DOHH2 (cell line): ENCODE measurements around the gene PMPCA.

ENCODE experiments used
- H3F3A ChIP-seq: fragments of 200-600 bp; sonication (generic), shearing (Covaris generic); 2 replicates; pipeline ENCODE4 v1.6.0; 2016; ENCODE audit warnings: antibody characterized with exemption, mild to moderate bottlenecking; ENCODE audit not compliant: control insufficient read depth, insufficient read depth
- H3K27ac ChIP-seq: fragments of 200-600 bp; sonication (generic); 2 replicates; pipeline ENCODE4 v1.5.1; 2014; ENCODE audit warnings: low read depth, mild to moderate bottlenecking, low read length, moderate library complexity
- H3K27me3 ChIP-seq: fragments of 200-600 bp; sonication (generic); 2 replicates; pipeline ENCODE4 v1.6.1; 2014; ENCODE audit warnings: mild to moderate bottlenecking, low read length, mixed read lengths; ENCODE audit not compliant: control insufficient read depth
- H3K36me3 ChIP-seq: fragments of 200-600 bp; sonication (generic); 2 replicates; pipeline ENCODE4 v1.6.1; 2014; ENCODE audit warnings: mild to moderate bottlenecking, low read length, moderate library complexity, mixed read lengths; ENCODE audit not compliant: control insufficient read depth
- H3K4me1 ChIP-seq: fragments of 200-600 bp; sonication (generic); 2 replicates; pipeline ENCODE4 v1.6.1; 2014; ENCODE audit warnings: mild to moderate bottlenecking, low read length, mixed read lengths; ENCODE audit not compliant: control insufficient read depth
- H3K4me2 ChIP-seq: fragments of 200-600 bp; sonication (generic); 2 replicates; pipeline ENCODE4 v1.6.0; 2014; ENCODE audit warnings: mild to moderate bottlenecking, low read length, moderate library complexity
- H3K4me3 ChIP-seq: fragments of 200-600 bp; sonication (generic); 2 replicates; pipeline ENCODE4 v1.5.1; 2014; ENCODE audit warnings: mild to moderate bottlenecking, low read length, mixed read lengths
- H3K79me2 ChIP-seq: fragments of 200-600 bp; sonication (generic); 2 replicates; pipeline ENCODE4 v1.6.1; 2014; ENCODE audit warnings: mild to moderate bottlenecking, low read length, mixed read lengths; ENCODE audit not compliant: control insufficient read depth
- H3K9me2 ChIP-seq: fragments of 200-600 bp; sonication (generic); replicated peaks from 2 replicates; pipeline ENCODE4 v1.6.1; 2014; ENCODE audit warnings: mild to moderate bottlenecking, low read length, mixed read lengths; ENCODE audit not compliant: control insufficient read depth
- H3K9me3 ChIP-seq: fragments of 200-600 bp; sonication (generic); 2 replicates; pipeline ENCODE4 v1.6.1; 2014; ENCODE audit warnings: antibody characterized with exemption, low read length, mixed read lengths; ENCODE audit not compliant: control insufficient read depth, insufficient read depth
- H4K20me1 ChIP-seq: fragments of 200-600 bp; sonication (generic); 2 replicates; pipeline ENCODE4 v1.6.0; 2014; ENCODE audit warnings: low read depth, mild to moderate bottlenecking, antibody characterized with exemption, low read length, moderate library complexity; ENCODE audit not compliant: control insufficient read depth, insufficient read depth
- EZH2phosphoT487 ChIP-seq: fragments of 200-600 bp; sonication (generic); IDR thresholded peaks from 2 replicates; pipeline ENCODE4 v1.6.1; 2017; ENCODE audit warnings: borderline replicate concordance, mild to moderate bottlenecking, antibody characterized with exemption, low read length, moderate library complexity, mixed read lengths
- TF ChIP-seq, protein P1 (sequence below): fragments of 200-600 bp; sonication (generic); IDR thresholded peaks from one replicate; pipeline ENCODE4 v1.5.1; 2014; ENCODE audit warnings: antibody characterized with exemption, mild to moderate bottlenecking, low read depth, low read length; ENCODE audit not compliant: poor library complexity, severe bottlenecking

Gene PMPCA

DNA sequence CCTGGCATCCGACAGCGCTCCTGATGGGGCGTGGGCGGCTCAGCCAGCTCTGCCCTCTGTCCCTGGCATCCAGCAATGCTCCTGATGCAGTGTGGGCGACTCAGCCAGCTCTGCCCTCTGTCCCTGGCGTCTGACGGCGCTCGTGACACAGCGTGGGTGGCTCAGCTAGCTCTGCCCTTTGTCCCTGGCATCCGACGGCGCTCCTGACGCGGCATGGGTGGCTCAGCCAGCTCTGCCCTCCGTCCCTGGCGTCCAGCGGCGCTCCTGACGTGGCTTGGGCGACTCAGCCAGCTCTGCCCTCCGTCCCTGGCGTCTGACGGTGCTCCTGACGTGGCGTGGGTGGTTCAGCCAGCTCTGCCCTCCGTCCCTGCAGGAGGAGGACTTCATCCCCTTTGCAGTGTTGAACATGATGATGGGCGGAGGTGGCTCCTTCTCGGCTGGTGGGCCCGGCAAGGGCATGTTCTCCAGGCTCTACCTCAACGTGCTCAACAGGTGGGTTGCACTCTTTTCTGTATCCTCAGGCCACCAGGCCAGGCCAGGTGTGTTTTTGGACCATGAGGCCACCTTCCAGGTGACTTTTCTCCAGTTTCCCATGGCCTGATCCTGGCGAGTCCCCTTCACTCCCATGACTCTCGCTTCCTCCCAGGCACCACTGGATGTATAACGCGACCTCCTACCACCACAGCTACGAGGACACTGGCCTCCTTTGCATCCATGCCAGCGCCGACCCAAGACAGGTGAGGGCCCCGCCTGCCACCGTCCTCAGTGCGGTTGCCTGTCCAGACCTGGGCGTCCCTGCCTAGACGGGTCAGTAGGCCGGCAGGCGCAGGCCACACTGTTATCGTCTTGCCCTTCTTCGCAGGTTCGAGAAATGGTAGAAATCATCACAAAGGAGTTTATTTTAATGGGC lies 8.0 kb downstream of the PMPCA start:
- Histone ChIP-seq H3K36me3 (peaks cover 91% of the 10 kb centered on the region), H3F3A (no peaks in the 10 kb centered on the region), H3K4me2 (no peak overlapping the region), H3K27me3 (no peaks in the 10 kb centered on the region), H3K9me3 (no peaks in the 10 kb centered on the region), H3K9me2 (no peaks in the 10 kb centered on the region), H3K79me2 (peaks cover 11% of the 10 kb centered on the region), H3K27ac (no peak overlapping the region), H4K20me1 (no peaks in the 10 kb centered on the region), H3K4me1 (no peaks in the 10 kb centered on the region), H3K4me3 (no peak overlapping the region)
- no peak for TF ChIP-seq EZH2phosphoT487
- TF ChIP-seq, protein P1, sequence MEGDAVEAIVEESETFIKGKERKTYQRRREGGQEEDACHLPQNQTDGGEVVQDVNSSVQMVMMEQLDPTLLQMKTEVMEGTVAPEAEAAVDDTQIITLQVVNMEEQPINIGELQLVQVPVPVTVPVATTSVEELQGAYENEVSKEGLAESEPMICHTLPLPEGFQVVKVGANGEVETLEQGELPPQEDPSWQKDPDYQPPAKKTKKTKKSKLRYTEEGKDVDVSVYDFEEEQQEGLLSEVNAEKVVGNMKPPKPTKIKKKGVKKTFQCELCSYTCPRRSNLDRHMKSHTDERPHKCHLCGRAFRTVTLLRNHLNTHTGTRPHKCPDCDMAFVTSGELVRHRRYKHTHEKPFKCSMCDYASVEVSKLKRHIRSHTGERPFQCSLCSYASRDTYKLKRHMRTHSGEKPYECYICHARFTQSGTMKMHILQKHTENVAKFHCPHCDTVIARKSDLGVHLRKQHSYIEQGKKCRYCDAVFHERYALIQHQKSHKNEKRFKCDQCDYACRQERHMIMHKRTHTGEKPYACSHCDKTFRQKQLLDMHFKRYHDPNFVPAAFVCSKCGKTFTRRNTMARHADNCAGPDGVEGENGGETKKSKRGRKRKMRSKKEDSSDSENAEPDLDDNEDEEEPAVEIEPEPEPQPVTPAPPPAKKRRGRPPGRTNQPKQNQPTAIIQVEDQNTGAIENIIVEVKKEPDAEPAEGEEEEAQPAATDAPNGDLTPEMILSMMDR = no peak

DNA sequence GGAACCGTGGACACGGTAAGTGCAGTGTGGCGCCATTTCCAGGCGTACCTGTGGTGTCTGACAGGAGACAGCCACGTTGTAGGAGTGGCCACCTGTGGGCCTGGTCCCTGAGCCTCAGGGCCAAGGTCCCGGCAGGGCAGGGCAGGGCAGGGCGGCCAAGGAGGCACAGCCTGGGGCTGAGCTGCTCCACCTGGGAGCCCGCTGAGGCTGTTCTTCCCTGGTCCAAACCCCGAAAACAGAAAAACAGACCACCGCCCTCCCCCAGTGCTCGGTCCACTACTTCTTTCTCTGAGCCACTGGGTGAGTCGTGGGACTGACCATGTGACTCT lies 8.6 kb downstream of the PMPCA start:
- Histone ChIP-seq H3K36me3 (peaks cover 89% of the 10 kb centered on the region), H3K27me3 (no peaks in the 10 kb centered on the region), H3K27ac (no peak overlapping the region), H3K4me2 (no peak overlapping the region), H3K4me1 (no peaks in the 10 kb centered on the region), H3K4me3 (no peak overlapping the region), H3F3A (no peaks in the 10 kb centered on the region), H3K79me2 (peaks cover 5% of the 10 kb centered on the region), H3K9me2 (no peaks in the 10 kb centered on the region), H4K20me1 (no peaks in the 10 kb centered on the region), H3K9me3 (no peaks in the 10 kb centered on the region)
- no peak for TF ChIP-seq EZH2phosphoT487
- TF ChIP-seq, protein P1 = no peak

DNA sequence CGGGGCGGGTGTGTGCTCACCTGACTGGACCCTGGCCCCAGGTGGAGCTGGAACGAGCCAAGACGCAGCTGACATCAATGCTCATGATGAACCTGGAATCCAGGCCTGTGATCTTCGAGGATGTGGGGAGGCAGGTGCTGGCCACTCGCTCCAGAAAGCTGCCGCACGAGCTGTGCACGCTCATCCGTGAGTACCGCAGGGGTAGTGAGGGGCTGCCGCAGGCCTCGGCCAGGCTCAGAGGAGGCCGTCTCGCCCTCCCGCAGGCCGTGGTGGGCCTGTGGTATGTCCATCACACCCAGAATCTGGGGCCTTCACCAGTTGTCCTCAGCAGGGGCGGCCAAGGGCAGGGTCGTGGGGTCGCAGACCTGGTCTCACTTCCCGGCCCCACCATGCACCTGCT lies 11.3 kb downstream of the PMPCA start:
- Histone ChIP-seq H3K79me2 (no peaks in the 10 kb centered on the region; the same call in 1 of the 2 replicates), H3K9me2 (no peaks in the 10 kb centered on the region), H3K9me3 (no peaks in the 10 kb centered on the region), H4K20me1 (no peaks in the 10 kb centered on the region), H3K27ac (no peak overlapping the region), H3F3A (no peaks in the 10 kb centered on the region), H3K4me2 (no peak overlapping the region), H3K36me3 (peaks cover 81% of the 10 kb centered on the region), H3K4me1 (no peaks in the 10 kb centered on the region), H3K27me3 (no peaks in the 10 kb centered on the region), H3K4me3 (no peak overlapping the region)
- no peak for TF ChIP-seq EZH2phosphoT487
- TF ChIP-seq, protein P1 = no peak
